Neural cell (in vitro differentiated cells): ENCODE data around the gene NBEA. TPM values are rescaled to one million over a fixed set of nuclear protein-coding genes. Genes with fewer than 3 reads are reported as not detected.

ENCODE experiments used
- H2AFZ ChIP-seq: fragments of 200-600, 300-800 bp; sonication (generic), shearing (Covaris generic); 2 replicates; pipeline ENCODE4 v1.6.0; 2014; ENCODE audit warnings: low read depth, mild to moderate bottlenecking, antibody characterized with exemption, low read length, moderate library complexity
- H3F3A ChIP-seq: fragments of 200-600 bp; shearing (Covaris generic); 2 replicates; pipeline ENCODE4 v1.6.1; 2016; ENCODE audit warnings: mild to moderate bottlenecking, moderate library complexity, mixed read lengths, antibody characterized with exemption, low read length; ENCODE audit not compliant: insufficient read depth, poor library complexity, severe bottlenecking
- H3K27ac ChIP-seq: fragments of 200-600, 300-800 bp; sonication (generic), shearing (Covaris generic); 2 replicates; pipeline ENCODE4 v1.5.1; 2014; ENCODE audit warnings: mild to moderate bottlenecking, low read length, moderate library complexity
- H3K27me3 ChIP-seq: fragments of 300-800, 200-600 bp; sonication (generic), shearing (Covaris generic); 2 replicates; pipeline ENCODE4 v1.6.0; 2014; ENCODE audit warnings: mild to moderate bottlenecking, low read depth, low read length, moderate library complexity; ENCODE audit not compliant: insufficient read depth
- H3K36me3 ChIP-seq: fragments of 300-800, 200-600 bp; sonication (generic), shearing (Covaris generic); 2 replicates; pipeline ENCODE4 v1.5.1; 2014; ENCODE audit warnings: mild to moderate bottlenecking, antibody characterized with exemption, low read length, moderate library complexity; ENCODE audit not compliant: insufficient read depth
- H3K4me2 ChIP-seq: fragments of 300-800, 200-600 bp; sonication (generic), shearing (Covaris generic); 2 replicates; pipeline ENCODE4 v1.6.0; 2014; ENCODE audit warnings: mild to moderate bottlenecking, low read length
- H3K4me3 ChIP-seq: fragments of 300-800, 200-600 bp; sonication (generic), shearing (Covaris generic); 2 replicates; pipeline ENCODE4 v1.5.1; 2014; ENCODE audit warnings: mild to moderate bottlenecking, low read length, moderate library complexity
- H3K79me2 ChIP-seq: fragments of 200-600 bp; shearing (Covaris generic); replicated peaks from 2 replicates; pipeline ENCODE4 v1.6.0; 2014; ENCODE audit warnings: mild to moderate bottlenecking, low read length, moderate library complexity; ENCODE audit not compliant: insufficient read depth
- H3K9ac ChIP-seq: fragments of 300-800, 200-600 bp; sonication (generic), shearing (Covaris generic); 2 replicates; pipeline ENCODE4 v1.6.1; 2016; ENCODE audit warnings: mild to moderate bottlenecking, low read length, mixed read lengths
- H3K9me2 ChIP-seq: fragments of 200-600 bp; shearing (Covaris generic); 2 replicates; pipeline ENCODE4 v1.6.1; 2016; ENCODE audit warnings: mild to moderate bottlenecking, low read length, mixed read lengths; ENCODE audit not compliant: insufficient read depth
- H3K9me3 ChIP-seq: fragments of 200-600, 300-800 bp; sonication (generic), shearing (Covaris generic); 2 replicates; pipeline ENCODE4 v1.6.1; 2016; ENCODE audit warnings: mild to moderate bottlenecking, mixed run types, low read length, moderate library complexity, mixed read lengths
- H4K20me1 ChIP-seq: fragments of 200-600 bp; shearing (Covaris generic); 2 replicates; pipeline ENCODE4 v1.6.1; 2016; ENCODE audit warnings: mild to moderate bottlenecking, mixed run types; ENCODE audit not compliant: insufficient read depth
- CTCF ChIP-seq: fragments of 450-650 bp; IDR thresholded peaks from 2 replicates; pipeline ENCODE4 v1.5.1; 2014; ENCODE audit warnings: antibody characterized with exemption, mild to moderate bottlenecking, moderate library complexity; ENCODE audit not compliant: poor library complexity, severe bottlenecking
- EP300 ChIP-seq: fragments of 450-650 bp; conservative IDR thresholded peaks from 2 replicates; pipeline ENCODE4 v1.6.1; 2014; ENCODE audit warnings: antibody characterized with exemption, mild to moderate bottlenecking, moderate library complexity; ENCODE audit not compliant: poor library complexity, severe bottlenecking
- EZH2 ChIP-seq: fragments of 200-600, 300-800 bp; shearing (Covaris generic), sonication (generic); IDR thresholded peaks from 2 replicates; pipeline ENCODE4 v1.6.1; 2014; ENCODE audit warnings: antibody characterized with exemption, low read length, borderline replicate concordance, mild to moderate bottlenecking; ENCODE audit not compliant: insufficient read depth, poor library complexity, severe bottlenecking
- MXI1 ChIP-seq: fragments of 450-650 bp; conservative IDR thresholded peaks from 2 replicates; pipeline ENCODE4 v1.6.1; 2014; ENCODE audit warnings: antibody characterized with exemption, mild to moderate bottlenecking; ENCODE audit not compliant: poor library complexity, severe bottlenecking
- POLR2AphosphoS5 ChIP-seq: IDR thresholded peaks from 2 replicates; pipeline ENCODE4 v1.6.1; 2012
- RAD21 ChIP-seq: fragments of 450-650 bp; conservative IDR thresholded peaks from 2 replicates; pipeline ENCODE4 v1.6.1; 2014; ENCODE audit warnings: antibody characterized with exemption, mild to moderate bottlenecking, moderate library complexity
- REST ChIP-seq: IDR thresholded peaks from 2 replicates; pipeline ENCODE4 v1.6.1; 2012; ENCODE audit warnings: borderline replicate concordance
- SMC3 ChIP-seq: fragments of 450-650 bp; conservative IDR thresholded peaks from 2 replicates; pipeline ENCODE4 v1.6.1; 2014; ENCODE audit warnings: antibody characterized with exemption, mild to moderate bottlenecking, moderate library complexity; ENCODE audit not compliant: poor library complexity
- TAF1 ChIP-seq: IDR thresholded peaks from 2 replicates; pipeline ENCODE4 v1.6.1; 2012; ENCODE audit warnings: low read depth
- polyA plus RNA-seq: library from polyadenylated mRNA; depleted of rRNA; stranded (reverse); fragments of >200 nt; gene quantifications from 2 replicates; pipeline ENCODE4 v1.2.3, GENCODE V29; 2014

Gene NBEA
- polyA plus RNA-seq, 1 donor from 2014 or later: 55.8 TPM

- no peak overlapping the region for H2AFZ ChIP-seq
- no peaks in the 10 kb centered on the region for H4K20me1 ChIP-seq
- H3K4me3 ChIP-seq: no peak overlapping the region
- H3K27me3 ChIP-seq: no peaks in the 10 kb centered on the region
- no peak overlapping the region for H3K27ac ChIP-seq
- H3K9me3 ChIP-seq: no peaks in the 10 kb centered on the region
- H3F3A ChIP-seq: no peaks in the 10 kb centered on the region
- H3K36me3 ChIP-seq: no peaks in the 10 kb centered on the region
- H3K9ac ChIP-seq: no peak overlapping the region
- no peak for TF ChIP-seq POLR2AphosphoS5
- TF ChIP-seq REST: no peak
- no peak for TF ChIP-seq EZH2
- no peak for TF ChIP-seq MXI1
- TF ChIP-seq TAF1: no peak
- TF ChIP-seq CTCF: no peak
- TF ChIP-seq SMC3: no peak
- TF ChIP-seq RAD21: no peak
- no peak for TF ChIP-seq EP300
- no peaks in the 10 kb centered on the region for H3K79me2 ChIP-seq
- H3K4me2 ChIP-seq: no peak overlapping the region
- H3K9me2 ChIP-seq: no peaks in the 10 kb centered on the region
Observed at GRCh38 chr13:35140831-35141230, 198.8 kb downstream of the NBEA start.

GRCh38 chr13:35143123-35143522, 201.1 kb downstream of the NBEA start:
- TF ChIP-seq SMC3: no peak
- no peak for TF ChIP-seq CTCF
- TF ChIP-seq EZH2: no peak
- no peak overlapping the region for H3K9ac ChIP-seq

More at GRCh38 chr13:35143123-35143522, 201.1 kb downstream of the NBEA start:
- no peak overlapping the region for H3K27ac ChIP-seq
- H3F3A ChIP-seq: no peaks in the 10 kb centered on the region
- no peaks in the 10 kb centered on the region for H3K79me2 ChIP-seq
- no peaks in the 10 kb centered on the region for H3K9me2 ChIP-seq
- H4K20me1 ChIP-seq: no peaks in the 10 kb centered on the region
- no peak overlapping the region for H2AFZ ChIP-seq
- no peak overlapping the region for H3K4me3 ChIP-seq
- no peaks in the 10 kb centered on the region for H3K27me3 ChIP-seq
- H3K4me2 ChIP-seq: no peak overlapping the region
- H3K36me3 ChIP-seq: no peaks in the 10 kb centered on the region
- no peaks in the 10 kb centered on the region for H3K9me3 ChIP-seq
